Neural crest cell (in vitro differentiated cells): ENCODE data around the gene ERAP2. TPM values are rescaled to one million over a fixed set of nuclear protein-coding genes. Genes with fewer than 3 reads are reported as not detected.

Source experiments
- DNase-seq: peaks from one replicate; pipeline ENCODE4 v3.0.0; 2021; ENCODE audit warnings: low read depth, mixed read lengths, low spot score
- H3K27ac Mint-ChIP-seq: one replicate; pipeline ENCODE4 v1.8.0; 2021; ENCODE audit warnings: mild to moderate bottlenecking, mixed read lengths; ENCODE audit not compliant: unreplicated experiment
- H3K27me3 Mint-ChIP-seq: 2 replicates; pipeline ENCODE4 v1.8.0; 2021; ENCODE audit warnings: low read depth, mild to moderate bottlenecking, mixed read lengths
- H3K36me3 Mint-ChIP-seq: 2 replicates; pipeline ENCODE4 v1.8.0; 2021; ENCODE audit warnings: low read depth, mild to moderate bottlenecking, mixed read lengths
- H3K4me1 Mint-ChIP-seq: 2 replicates; pipeline ENCODE4 v1.8.0; 2021; ENCODE audit warnings: mixed read lengths
- H3K4me3 Mint-ChIP-seq: one replicate; pipeline ENCODE4 v1.8.0; 2021; ENCODE audit warnings: mild to moderate bottlenecking, mixed read lengths
- H3K9me3 Mint-ChIP-seq: 2 replicates; pipeline ENCODE4 v1.8.0; 2021; ENCODE audit warnings: mixed read lengths
- CTCF ChIP-seq: fragments of 200-600 bp; sonication (generic); conservative IDR thresholded peaks from 2 replicates; pipeline ENCODE4 v1.5.0; 2021; ENCODE audit warnings: antibody characterized with exemption, mild to moderate bottlenecking
- total RNA-seq: library from RNA; stranded (reverse); gene quantifications from 2 replicates; pipeline ENCODE4 v1.2.1, GENCODE V29; 2021

Gene ERAP2
- total RNA-seq, 1 donor from 2014 or later = not detected

DNA sequence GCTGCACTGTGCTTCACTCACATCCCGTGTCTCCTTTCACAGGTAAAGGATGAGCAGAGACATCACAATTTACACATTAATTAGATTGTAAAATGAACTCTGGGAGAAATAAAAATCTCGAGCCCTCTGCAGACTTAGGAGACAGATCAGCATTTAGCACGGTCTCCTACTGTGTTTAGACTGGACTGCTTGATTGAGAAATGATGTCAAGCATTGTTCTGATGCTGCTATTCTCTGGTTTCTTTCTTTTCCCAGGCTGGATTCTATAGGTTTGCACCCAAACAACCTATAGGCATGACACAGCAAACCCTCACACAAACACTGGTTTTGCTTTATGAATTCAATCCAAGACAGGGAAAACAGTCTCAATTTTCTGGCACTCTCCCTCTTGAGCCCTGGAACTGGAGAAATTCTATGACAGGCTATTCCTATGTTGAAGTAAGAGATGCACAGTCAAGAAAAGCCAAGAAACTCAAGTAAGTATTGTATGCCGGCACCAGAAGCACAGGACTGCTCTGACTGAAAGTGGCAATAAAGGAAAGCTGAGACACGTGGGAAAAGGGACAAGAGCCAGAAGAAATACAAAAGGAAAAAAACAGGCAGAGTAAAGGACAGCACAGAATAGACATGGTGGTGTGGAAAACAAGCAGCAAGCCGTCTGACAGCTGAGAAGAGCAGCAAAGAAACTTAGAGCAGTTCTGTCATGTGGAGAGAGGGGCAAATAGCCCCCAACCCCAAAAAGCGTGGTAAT lies 24.8 kb upstream of the ERAP2 start:
- no peaks in the 10 kb centered on the region for H3K27me3 Mint-ChIP-seq
- H3K4me3 Mint-ChIP-seq = no peak overlapping the region
- H3K27ac Mint-ChIP-seq = no peak overlapping the region
- H3K9me3 Mint-ChIP-seq = peaks cover 9% of the 10 kb centered on the region
- H3K36me3 Mint-ChIP-seq = no peaks in the 10 kb centered on the region
- peaks cover 9% of the 10 kb centered on the region for H3K4me1 Mint-ChIP-seq
- no peak for TF ChIP-seq CTCF
- DNase-seq = no peak

- no peak for DNase-seq
- Mint-ChIP-seq H3K9me3 (peaks cover 9% of the 10 kb centered on the region), H3K27ac (no peak overlapping the region), H3K4me1 (peaks cover 9% of the 10 kb centered on the region), H3K4me3 (no peak overlapping the region), H3K27me3 (no peaks in the 10 kb centered on the region), H3K36me3 (no peaks in the 10 kb centered on the region)
- TF ChIP-seq CTCF = no peak
Observed at GRCh38 chr5:96852759-96853158, 23.5 kb upstream of the ERAP2 start.

GRCh38 chr5:96854067-96854466 lies 22.2 kb upstream of the ERAP2 start:
- Mint-ChIP-seq H3K9me3 (peaks cover 7% of the 10 kb centered on the region), H3K27me3 (no peaks in the 10 kb centered on the region), H3K36me3 (no peaks in the 10 kb centered on the region), H3K4me1 (peaks cover 9% of the 10 kb centered on the region), H3K4me3 (no peak overlapping the region), H3K27ac (no peak overlapping the region)
- no peak for DNase-seq
- TF ChIP-seq CTCF = no peak

GRCh38 chr5:96855031-96855872 lies 21.0 kb upstream of the ERAP2 start:
- TF ChIP-seq CTCF = no peak
- Mint-ChIP-seq H3K36me3 (no peaks in the 10 kb centered on the region), H3K4me3 (no peak overlapping the region), H3K27me3 (no peaks in the 10 kb centered on the region), H3K4me1 (peaks cover 9% of the 10 kb centered on the region), H3K27ac (no peak overlapping the region), H3K9me3 (no peaks in the 10 kb centered on the region)
- DNase-seq = no peak

GRCh38 chr5:96856371-96856770 lies 19.9 kb upstream of the ERAP2 start:
- Mint-ChIP-seq H3K4me1 (peaks cover 5% of the 10 kb centered on the region), H3K9me3 (no peaks in the 10 kb centered on the region), H3K27me3 (no peaks in the 10 kb centered on the region), H3K36me3 (no peaks in the 10 kb centered on the region), H3K4me3 (no peak overlapping the region), H3K27ac (no peak overlapping the region)
- DNase-seq = no peak
- no peak for TF ChIP-seq CTCF
